Body of pancreas (tissue), 4 donors: Measurements from ENCODE around the gene SMAGP.

Experiments
- CTCF ChIP-seq, 7 experiments: fragments of 450-650 bp in 4 of 7; fragments of 200-600 bp in 3 of 7; sonication (generic) in 3 of 7; IDR thresholded peaks; one replicate each; pipeline ENCODE4 v1.5.1; 2016 to 2019; ENCODE audit warnings: antibody characterized with exemption in 7 of 7
- POLR2A ChIP-seq, 3 donors: fragments of 450-650 bp; IDR thresholded peaks; one replicate each; pipeline ENCODE4 v1.6.1; 2016; ENCODE audit warnings: antibody characterized with exemption in 3 of 3, mild to moderate bottlenecking in 2 of 3

GRCh38 chr12:51214895-51215294 is 55.3 kb downstream of the SMAGP start:
- TF ChIP-seq CTCF (IDR thresholded peaks at IDR 0.05) (no peak), POLR2A (IDR thresholded peaks at IDR 0.05) (no peak)
